ENCODE measurements around the gene STXBP6. TPM values are rescaled to one million over a fixed set of nuclear protein-coding genes. Genes with fewer than 3 reads are reported as not detected.
A peak's percentile ranks its signal among the peaks of the same experiment; 100 is the strongest.

Gene STXBP6
- total RNA-seq, 1 experiment from 2014 or later: 16.0 TPM

DNA sequence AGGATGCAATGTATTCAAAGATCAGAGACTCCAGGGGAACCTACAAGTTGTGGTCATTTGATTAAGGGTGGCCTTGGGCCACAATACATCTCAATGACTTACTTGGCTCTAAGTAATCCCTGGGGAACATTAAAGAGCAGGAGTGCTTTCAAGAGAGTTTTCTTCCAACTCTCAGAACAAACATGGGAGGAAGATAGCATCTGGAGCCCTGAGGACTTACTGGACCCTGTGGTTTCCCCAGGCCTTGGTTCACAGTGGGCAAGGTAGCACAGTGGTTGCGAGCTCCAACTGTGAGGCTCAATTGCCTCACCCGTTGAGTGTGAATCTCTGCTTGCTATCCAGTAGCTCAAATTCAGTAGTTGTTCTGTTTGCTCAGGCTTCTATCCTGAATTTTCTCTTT is 32.4 kb downstream of the STXBP6 start:
- no peak for DNase-seq (ENCODE audit: low read depth)

DNA sequence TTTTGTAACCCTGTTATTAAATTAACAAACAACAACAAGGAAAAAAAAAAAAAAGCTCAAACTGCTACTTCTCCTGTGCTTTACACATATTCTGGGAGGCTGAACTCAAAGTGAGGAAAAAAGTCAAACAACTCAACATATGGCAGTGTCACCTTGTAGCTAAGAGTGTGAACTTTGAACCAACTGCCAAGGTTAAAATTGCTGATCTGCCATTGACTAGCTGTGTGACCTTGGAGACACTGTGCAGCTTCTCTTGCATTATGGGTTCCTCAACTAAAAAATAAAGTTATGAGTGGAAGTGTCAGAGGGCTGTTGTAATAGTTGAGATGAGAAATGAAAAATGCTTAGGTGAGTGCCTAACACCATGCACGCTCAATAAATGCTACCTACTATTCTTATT is 34.2 kb downstream of the STXBP6 start:
- DNase-seq (ENCODE audit: low read depth): no peak

DNA sequence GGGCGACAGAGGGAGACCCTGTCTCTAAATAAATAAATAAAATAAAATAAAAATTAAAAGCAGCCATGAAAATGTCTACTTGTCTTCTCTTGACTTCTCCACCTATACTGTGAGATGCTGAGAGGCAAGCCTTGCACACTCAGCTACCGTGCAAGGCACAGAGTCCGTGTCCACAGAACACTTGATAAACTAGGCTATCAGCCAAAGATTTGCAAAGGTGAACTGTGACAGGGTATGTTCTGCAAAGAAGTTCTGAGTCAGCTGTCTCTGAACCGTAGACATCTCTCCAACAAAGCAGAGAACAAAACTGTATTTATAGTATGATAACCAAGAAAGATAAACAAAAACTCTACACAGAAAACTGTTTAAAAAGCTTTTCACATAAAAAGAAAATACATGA is 35.5 kb downstream of the STXBP6 start:
- no peak for DNase-seq (ENCODE audit: low read depth)

DNA sequence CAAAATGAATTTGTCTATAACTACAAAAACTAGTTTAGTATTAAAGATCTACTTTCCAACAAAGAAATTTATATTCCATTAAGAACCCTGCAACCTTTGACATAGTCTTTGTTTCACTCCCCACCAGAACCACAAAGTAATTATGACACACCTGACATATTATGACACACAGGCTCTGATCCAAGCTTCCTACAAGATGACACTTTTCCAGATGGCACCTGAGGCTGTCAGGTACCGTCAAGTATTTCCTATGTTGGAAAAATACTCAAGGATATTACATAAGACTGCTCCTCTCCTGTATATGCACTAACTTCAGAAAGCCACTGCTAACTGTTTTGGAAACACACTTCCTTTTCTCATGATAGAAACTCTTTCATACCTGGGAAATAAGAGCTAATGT is 38.9 kb downstream of the STXBP6 start:
- DNase-seq (ENCODE audit: low read depth): no peak

DNA sequence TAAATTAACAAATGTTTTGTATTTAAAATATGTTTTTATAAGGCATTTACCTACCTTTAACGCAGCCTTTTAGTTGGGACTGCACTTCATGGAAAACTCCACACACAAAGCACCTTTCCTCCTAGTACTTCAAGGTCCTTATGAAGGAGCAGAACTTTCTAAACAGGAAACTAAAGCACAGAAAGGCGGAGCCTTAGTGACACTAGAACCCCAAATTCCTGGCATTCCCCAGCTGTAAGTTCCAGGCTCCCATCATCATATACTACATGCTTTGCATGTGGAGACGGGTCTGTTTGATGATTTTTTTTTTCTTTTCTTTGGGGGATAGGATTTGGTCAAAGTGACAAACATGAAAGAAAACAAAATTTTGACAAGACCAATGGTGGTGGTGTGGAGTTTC is 39.5 kb downstream of the STXBP6 start:
- no peak for DNase-seq (ENCODE audit: low read depth)

DNA sequence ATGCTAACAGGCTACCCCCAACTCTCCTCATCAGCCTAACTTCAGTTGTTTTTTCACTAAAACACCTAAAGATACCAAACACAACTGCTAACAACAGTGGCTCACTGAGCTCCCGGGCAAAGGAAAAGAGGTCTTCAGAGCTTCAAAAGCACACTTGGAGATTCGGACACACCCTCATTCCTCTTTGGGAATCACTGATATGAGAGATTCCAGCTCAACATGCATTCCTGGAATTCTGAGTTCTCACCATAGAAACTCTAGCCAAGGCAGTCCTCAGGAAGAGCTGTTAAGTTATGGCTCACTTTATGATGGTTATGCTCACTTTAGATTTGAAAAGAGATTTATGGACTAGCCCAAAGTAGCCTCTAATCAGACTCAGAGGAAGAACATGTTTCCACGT is 40.1 kb downstream of the STXBP6 start:
- peak; percentile 41 for DNase-seq (ENCODE audit: low read depth)

DNA sequence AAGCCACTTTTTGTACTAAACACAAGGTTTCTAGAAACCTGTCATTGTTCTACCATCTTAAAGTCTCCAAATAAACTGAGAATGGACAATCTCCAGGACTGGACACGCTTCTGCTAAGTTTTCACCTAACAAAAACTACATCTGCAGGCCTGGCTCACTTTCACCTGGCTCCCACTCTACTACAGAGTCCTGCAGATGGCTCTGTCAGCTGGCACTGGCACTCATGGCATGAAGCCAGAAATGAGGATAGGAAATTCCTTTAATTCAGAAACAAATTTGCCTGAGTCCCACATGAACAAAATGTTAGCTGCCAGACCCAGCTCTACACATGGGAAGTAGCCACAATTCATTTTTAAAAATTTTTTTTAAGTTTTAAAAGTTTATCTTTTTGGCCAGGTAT is 42.1 kb downstream of the STXBP6 start:
- DNase-seq (ENCODE audit: low read depth): no peak

DNA sequence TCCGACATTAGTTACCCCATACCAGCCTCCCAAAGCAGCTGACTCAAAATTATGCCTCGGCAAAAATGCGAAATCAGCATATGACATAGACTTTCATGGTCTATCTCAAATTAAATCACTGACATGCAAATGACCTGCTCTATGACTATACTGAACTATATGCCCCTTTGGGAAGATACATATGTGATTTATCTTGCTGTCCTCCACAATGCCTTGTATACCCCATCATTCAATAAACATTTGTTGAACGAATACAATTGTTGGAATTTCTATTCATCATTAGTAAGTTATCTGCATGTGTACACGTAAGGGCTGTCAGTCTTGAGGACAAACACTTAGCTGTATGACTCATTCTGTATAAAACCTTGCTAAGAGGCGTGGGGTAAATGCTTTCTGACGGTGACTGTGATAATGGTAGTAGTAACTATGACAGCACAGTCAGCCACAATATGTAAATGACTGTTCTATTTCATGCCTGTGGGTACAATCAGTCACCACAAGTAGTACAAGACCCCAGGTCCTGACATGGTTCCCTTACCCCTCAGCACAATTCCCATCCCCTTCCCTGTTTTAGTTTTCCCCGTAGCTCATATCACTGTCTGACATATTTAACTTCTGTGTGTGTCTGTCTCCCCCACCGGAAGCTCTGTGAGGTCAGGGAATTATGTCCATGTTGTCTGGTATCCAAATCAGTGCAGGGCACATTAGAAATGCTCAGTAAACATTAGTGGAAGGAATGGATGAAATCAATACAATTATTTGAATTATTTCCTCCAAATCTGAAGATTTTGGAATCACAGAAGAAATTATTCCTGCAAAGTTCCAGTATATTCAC is 42.8 kb downstream of the STXBP6 start:
- DNase-seq (ENCODE audit: low read depth): peak; percentile 93

DNA sequence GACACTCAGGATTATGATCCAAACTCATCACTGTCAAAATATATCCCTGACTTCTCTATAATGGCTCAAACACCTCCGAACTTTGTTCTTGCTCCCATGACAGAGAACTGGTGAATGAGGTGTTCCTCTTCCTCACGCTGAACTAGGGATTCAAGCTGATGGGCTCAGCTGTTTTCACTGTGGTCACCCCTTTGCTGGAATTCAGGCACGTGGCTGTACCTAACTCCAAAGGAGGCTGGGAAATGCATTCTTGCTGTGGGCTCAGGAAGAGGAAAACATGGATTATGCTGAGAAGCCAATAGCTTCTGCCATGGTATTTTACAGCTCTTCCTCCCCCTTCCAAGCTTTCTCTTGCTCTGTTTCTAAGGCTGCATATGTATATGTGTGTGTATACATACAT is 43.9 kb downstream of the STXBP6 start:
- DNase-seq (ENCODE audit: low read depth): no peak

DNA sequence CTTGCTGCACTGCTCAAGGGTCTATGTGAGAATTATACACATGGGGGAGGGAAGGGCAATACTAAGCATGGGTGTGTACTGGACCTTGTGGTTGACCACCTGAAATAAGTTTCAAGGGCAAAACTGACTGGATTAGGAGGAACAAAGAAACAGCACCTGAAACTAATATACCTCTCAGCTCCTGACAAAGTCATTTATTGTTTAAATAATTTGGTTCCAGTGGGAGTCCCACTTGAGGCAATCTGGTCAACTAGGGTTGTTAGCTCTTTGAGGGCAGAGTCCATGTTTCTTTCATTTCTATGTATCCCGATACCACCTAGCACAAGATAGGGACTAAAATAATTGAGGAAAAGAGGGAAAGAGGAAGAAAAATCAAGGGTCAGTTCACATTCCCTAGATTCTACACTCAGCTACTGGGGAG is 45.5 kb downstream of the STXBP6 start:
- no peak for DNase-seq (ENCODE audit: low read depth)

DNA sequence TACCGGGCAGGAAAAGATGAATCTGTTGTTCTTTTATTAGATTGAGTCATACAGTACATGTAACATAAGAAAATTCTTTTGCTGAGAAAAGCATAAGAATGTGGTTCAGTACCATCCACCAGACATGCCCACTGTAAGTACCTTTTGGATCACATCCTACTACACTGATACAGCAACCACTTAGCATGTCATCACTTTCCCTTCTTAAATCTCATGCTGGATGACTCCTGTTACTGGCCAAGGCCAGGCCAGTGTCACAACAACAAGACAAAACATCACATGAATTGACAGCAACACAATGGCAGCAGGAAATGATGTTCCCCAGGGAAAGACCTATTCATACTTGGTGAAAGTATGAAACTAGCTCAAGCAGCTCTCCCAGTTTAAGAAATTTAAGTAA is 46.4 kb downstream of the STXBP6 start:
- peak; percentile 49 for DNase-seq (ENCODE audit: low read depth)

DNA sequence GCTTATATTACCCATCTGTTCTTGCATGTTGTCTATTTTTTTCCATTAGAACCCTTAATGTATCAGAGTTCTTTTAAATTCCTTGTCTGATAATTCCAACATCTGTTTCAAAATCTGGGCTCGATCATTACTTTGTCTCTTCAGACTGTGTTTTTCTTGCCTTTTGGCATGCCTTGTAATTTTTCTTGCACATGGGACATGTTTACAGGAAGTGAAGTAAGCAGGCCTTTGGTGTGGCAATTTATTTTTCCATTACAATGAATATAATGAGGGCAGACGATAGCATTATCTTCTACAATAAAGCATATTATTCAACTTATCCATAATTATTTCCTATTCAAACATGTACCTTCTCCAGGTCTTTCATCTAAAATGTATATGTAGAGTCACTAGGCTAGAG is 48.3 kb downstream of the STXBP6 start:
- DNase-seq (ENCODE audit: low read depth): no peak

DNA sequence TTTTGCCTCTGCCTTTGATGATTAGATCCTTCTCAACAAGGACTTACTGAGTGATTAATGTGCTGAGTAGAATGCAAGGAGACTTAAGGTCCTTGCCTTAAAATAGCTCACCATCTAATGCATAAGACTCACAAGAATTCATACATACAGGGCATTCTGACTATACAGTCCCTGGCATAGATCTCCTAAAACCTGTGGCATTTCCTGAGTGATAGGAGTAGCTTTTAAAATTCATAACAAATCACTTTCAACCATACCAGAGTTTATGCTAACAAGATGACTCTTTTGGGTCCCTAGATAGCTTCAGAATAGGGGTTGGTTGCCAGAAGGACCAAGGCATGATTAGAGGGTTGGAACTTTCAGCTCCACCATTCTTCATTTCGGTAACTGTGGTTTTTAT is 48.8 kb downstream of the STXBP6 start:
- DNase-seq (ENCODE audit: low read depth): peak; percentile 2

DNA sequence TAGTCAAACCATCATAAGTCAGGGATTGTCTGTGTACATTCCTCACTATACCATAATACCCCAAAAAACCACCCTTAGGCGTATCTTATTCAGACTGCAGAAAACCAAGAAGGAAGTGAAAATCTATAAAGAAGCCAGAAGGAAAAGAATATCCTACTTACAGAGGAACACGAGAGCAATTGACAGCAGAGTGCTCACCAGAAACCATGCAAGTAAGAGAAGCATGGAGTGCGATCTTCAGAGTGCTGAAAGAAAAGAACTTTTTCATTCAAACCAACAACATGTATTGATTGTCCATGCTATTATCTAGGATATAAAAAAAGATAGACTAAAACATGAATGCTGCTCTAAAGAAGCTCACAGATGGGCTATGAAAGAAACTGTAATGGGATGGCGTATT is 50.8 kb downstream of the STXBP6 start:
- DNase-seq (ENCODE audit: low read depth): no peak

DNA sequence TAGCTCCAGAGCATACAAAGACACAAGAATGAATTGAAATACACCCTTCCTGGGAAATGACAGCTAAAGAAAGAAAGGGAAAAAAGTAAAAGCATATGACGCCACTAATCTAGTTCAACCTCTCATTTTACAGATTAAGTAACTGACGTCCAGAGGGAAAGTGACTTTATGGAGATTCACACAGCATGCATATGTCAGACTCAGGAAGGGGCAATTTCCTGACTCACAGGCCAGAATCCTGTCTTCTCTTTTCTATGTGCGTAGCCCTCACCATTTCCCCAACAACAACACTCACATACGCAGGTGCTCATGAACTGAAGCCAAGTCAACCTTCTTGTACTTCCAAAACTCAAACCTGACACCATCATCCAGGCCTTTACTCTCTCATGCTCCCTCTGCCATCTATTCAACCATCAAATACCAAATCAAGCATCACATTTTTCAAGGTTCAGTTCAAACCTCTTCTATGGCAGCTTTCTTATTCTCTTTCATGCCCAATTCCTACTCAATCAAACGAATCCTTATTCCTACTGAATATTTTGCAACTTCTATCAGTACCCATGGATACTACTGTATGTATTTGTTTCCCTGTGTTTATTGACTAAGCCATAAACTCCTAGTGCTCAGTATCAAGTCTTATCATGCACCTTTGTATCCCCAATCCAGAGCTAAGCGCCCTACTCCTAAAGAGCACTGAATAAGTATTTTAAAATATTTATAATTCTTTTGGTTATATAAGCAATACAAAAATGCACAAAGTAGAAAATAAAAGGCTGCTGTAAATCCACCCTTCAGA is 52.8 kb downstream of the STXBP6 start:
- DNase-seq (ENCODE audit: low read depth): no peak

DNA sequence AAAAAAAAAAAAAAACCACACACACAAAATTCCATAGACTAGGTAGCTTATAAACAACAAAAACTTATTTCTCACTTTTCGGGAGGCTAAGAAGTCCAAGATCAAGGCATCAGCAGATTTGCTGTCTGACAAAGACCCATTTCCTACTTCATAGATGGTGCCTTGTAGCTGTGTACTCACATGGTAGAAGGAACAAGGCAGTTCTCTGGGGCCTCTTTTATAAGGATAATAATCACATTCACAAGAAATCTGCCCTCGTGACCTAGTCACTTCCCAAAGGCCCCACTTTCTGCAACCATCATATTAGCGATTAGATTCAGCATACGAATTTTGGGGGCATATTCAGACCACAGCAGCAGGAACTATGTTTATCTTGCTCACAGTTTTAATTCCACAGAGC is 54.9 kb downstream of the STXBP6 start:
- DNase-seq (ENCODE audit: low read depth): no peak

DNA sequence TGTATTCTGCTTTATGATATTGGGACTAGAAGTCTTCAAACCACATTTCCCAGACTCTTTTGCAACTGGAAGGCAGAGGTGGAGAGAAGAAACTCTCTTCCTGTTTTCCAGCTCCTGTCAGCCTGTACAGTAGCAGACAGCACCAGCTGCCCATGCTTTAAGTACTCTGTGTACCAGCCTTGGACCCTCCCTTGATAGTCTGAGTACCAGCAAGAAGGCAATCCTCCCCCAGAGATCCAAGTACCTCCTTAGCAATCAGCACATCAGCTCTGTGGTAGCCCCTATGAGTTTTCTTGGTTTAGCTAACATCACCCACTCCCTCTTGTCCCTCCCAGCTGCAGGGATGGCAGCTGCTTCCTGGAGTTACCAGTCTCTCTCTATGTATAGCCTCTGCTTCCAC is 56.3 kb downstream of the STXBP6 start:
- no peak for DNase-seq (ENCODE audit: low read depth)

DNA sequence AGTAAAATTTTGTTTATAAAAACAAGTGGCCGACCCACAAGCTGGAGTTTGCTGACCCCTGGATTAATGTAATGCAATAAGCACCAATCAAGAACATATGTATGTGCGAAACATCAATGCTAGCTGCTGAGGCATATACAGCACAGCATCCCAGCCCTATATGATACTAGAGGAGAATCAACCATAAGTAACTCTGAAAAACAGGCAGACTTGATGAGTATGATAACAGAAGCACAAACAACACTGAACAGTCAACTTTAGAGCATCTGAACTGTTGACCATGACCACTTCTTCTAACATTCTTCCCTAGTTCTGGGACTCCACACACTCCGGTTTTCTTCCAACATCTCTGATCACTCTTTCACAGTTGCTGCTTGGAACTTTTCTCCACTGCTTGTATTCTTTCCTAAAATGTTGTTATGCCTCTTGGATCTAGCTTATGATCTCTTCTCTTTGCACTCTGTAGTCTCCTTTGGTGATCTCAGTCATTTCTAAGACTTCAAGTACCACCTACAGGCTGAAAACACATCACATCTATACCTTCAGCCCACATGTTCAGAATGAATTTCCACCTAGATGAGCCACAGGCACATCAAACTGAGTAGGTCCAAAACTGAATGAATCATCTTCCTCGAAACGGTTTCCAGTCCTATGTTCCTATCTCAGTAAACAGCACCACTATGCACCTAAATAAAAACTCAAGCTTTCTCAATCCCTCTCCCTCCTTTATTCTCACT is 57.2 kb downstream of the STXBP6 start:
- DNase-seq (ENCODE audit: low read depth): peak; percentile 12

DNA sequence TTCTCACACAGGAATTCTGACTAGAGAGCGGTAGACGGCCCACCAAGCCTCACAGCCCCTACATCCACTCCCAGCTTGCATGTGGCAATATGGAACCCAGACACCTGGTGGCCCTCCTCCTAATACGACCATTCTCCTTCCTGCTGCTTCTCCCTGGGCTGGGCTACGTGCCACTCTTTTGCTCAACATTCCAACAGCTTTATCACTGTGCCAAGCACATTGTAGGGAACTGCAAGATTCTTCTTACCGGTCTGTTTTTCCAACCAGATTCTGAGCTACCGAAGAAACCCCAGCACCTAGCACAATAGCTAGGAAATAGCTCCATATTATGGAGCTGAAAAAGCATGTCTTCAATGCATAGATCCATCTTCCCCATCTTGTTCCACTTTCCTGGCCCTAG is 58.1 kb downstream of the STXBP6 start:
- DNase-seq (ENCODE audit: low read depth): no peak

DNA sequence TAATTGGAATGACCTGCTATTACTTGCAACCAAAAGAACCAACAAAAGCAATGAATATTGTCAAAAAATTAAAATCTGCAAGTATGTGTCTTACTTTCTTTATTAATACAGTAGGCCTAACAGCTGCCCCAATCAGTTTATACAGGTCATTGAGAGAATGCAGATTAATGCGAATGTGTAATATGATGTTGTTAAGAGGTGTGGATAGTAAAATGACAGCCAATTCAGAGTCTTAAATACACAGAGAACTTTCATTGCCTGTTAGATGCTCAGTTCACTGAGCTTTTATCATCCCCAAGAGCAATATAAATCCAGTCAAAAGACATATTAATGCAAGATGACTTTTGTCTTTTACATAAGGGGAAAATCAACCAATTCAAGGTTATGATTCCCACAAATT is 58.7 kb downstream of the STXBP6 start:
- no peak for DNase-seq (ENCODE audit: low read depth)

DNA sequence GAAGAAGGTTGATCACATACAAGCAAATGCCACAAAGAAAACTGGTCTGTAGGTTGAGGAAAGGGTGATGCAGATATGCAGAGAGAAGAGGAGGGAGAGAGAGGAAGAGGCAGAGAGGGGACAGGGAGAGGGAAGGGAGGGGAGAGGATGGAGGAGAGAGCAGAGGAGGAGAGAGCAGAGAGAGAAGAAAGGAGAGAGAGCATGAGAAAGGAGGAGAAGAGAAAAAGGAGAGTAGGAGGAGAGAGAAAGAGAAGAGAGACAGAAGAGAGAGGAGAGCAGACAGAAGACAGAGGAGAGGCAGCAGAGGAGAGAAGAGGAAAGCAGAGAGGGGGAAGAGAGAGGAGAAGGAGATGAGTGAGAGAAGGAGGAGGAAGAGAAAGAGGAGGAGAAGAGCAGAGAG is 59.2 kb downstream of the STXBP6 start:
- no peak for DNase-seq (ENCODE audit: low read depth)

DNA sequence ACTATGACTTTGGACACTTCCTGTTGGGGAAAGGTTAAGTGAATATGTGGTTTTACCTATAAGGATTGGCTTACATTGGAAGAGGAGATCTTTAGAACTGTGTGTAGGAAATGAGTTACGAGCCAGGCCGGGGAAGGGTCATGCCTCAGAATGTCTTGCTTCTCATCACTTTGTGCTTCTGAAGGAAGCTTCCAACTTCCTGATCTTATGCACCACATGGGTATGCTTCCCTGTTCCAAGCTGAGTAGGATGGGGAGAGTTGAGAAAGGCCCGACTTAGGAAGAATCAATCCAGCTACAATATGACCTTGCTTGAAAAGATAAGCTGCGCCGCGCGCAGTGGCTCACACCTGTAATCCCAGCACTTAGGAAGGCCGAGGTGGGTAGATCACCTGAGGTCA is 59.9 kb downstream of the STXBP6 start:
- no peak for DNase-seq (ENCODE audit: low read depth)

Data from HT1080 (cell line).